ENCODE results near the gene FCGR1A.
"Not testable (repeated sequence)": the region's sequence is repeated elsewhere in the genome, so short reads cannot be mapped to it uniquely, and the experiment has no call there.

DNA sequence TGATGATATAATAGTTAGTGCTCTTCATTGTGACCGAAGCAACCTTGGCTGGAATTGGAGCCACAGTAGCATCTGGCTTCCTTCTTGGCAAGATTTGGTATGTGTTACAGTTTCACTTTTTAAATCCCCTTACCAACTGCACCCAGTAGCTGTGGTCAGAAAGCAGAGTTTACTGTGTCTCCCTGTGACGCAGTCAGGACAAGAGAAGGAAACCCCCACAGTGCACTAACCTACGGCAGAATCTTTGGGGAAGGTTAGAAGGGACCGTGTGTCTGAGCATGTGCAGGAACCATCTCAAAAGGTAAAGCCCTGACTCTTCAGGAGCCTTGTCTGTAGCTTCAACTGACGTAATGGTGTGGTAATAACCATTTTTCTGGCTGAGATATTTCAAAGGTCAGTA, 40.6 kb upstream of the FCGR1A start:
- TF ChIP-seq, protein P1, sequence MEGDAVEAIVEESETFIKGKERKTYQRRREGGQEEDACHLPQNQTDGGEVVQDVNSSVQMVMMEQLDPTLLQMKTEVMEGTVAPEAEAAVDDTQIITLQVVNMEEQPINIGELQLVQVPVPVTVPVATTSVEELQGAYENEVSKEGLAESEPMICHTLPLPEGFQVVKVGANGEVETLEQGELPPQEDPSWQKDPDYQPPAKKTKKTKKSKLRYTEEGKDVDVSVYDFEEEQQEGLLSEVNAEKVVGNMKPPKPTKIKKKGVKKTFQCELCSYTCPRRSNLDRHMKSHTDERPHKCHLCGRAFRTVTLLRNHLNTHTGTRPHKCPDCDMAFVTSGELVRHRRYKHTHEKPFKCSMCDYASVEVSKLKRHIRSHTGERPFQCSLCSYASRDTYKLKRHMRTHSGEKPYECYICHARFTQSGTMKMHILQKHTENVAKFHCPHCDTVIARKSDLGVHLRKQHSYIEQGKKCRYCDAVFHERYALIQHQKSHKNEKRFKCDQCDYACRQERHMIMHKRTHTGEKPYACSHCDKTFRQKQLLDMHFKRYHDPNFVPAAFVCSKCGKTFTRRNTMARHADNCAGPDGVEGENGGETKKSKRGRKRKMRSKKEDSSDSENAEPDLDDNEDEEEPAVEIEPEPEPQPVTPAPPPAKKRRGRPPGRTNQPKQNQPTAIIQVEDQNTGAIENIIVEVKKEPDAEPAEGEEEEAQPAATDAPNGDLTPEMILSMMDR (conservative IDR thresholded peaks at IDR 0.05), result not testable (repeated sequence)
- not testable (repeated sequence) for TF ChIP-seq EZH2 (IDR thresholded peaks at IDR 0.05; ENCODE audit: low read depth)
